ENCODE data around the gene NLRP1. TPM values are rescaled to one million over a fixed set of nuclear protein-coding genes. Genes with fewer than 3 reads are reported as not detected.
A peak's percentile ranks its signal among the peaks of the same experiment; 100 is the strongest.

Gene NLRP1
- total RNA-seq, 1 donor from 2014 or later, result 48.1 TPM

- Mint-ChIP-seq H3K27ac (ENCODE audit: unreplicated experiment) (no peak overlapping the region), H3K9me3 (ENCODE audit: unreplicated experiment) (peaks cover 3% of the 10 kb centered on the region), H3K27me3 (ENCODE audit: low read depth, unreplicated experiment) (peaks cover 25% of the 10 kb centered on the region), H3K36me3 (ENCODE audit: low read depth, unreplicated experiment) (no peaks in the 10 kb centered on the region), H3K4me1 (ENCODE audit: low read depth, unreplicated experiment) (no peaks in the 10 kb centered on the region), H3K4me3 (ENCODE audit: unreplicated experiment) (no peak overlapping the region)
- DNase-seq (ENCODE audit: low read depth) (no peak), FAIRE-seq (no peak)
- H2AFZ ChIP-seq (ENCODE audit: low read depth, low read length), result no peak overlapping the region
- no peaks in the 10 kb centered on the region for H3K9me3 ChIP-seq (ENCODE audit: insufficient read depth, low read depth, low read length)
- no peaks in the 10 kb centered on the region for H3K79me2 ChIP-seq (ENCODE audit: insufficient read depth, low read length)
- H3K4me3 ChIP-seq (ENCODE audit: insufficient read depth, low read depth, low read length), result no peak overlapping the region
- no peak overlapping the region for H3K27ac ChIP-seq (ENCODE audit: low read depth, low read length)
- peaks cover 2% of the 10 kb centered on the region for H3K27me3 ChIP-seq (ENCODE audit: insufficient read depth, low read length)
- H4K20me1 ChIP-seq (ENCODE audit: insufficient read depth, low read length), result no peaks in the 10 kb centered on the region
- no peak overlapping the region for H3K9ac ChIP-seq (ENCODE audit: low read length)
- H3K4me2 ChIP-seq (ENCODE audit: low read length), result no peak overlapping the region
- H3K36me3 ChIP-seq (ENCODE audit: insufficient read depth, low read length), result no peaks in the 10 kb centered on the region
- no peaks in the 10 kb centered on the region for H3K4me1 ChIP-seq (ENCODE audit: insufficient read depth, low read length)
- TF ChIP-seq EZH2 (IDR thresholded peaks at IDR 0.05; ENCODE audit: insufficient read depth, low read length) (no peak), CTCF (IDR thresholded peaks at IDR 0.05; ENCODE audit: insufficient read depth, low read depth, low read length) (no peak)
Observed at GRCh38 chr17:5610956-5611355, 26.6 kb upstream of the NLRP1 start.

GRCh38 chr17:5608399-5609112 is 24.2 kb upstream of the NLRP1 start:
- Histone ChIP-seq H3K79me2 (ENCODE audit: insufficient read depth, low read length) (no peaks in the 10 kb centered on the region), H3K9me3 (ENCODE audit: insufficient read depth, low read depth, low read length) (no peaks in the 10 kb centered on the region), H3K4me2 (ENCODE audit: low read length) (no peak overlapping the region), H3K4me1 (ENCODE audit: insufficient read depth, low read length) (no peaks in the 10 kb centered on the region), H3K4me3 (ENCODE audit: insufficient read depth, low read depth, low read length) (no peak overlapping the region), H3K27me3 (ENCODE audit: insufficient read depth, low read length) (peaks cover 8% of the 10 kb centered on the region), H3K27ac (ENCODE audit: low read depth, low read length) (no peak overlapping the region), H2AFZ (ENCODE audit: low read depth, low read length) (no peak overlapping the region), H3K36me3 (ENCODE audit: insufficient read depth, low read length) (no peaks in the 10 kb centered on the region), H4K20me1 (ENCODE audit: insufficient read depth, low read length) (no peaks in the 10 kb centered on the region), H3K9ac (ENCODE audit: low read length) (no peak overlapping the region)
- Mint-ChIP-seq H3K4me3 (ENCODE audit: unreplicated experiment) (no peak overlapping the region), H3K36me3 (ENCODE audit: low read depth, unreplicated experiment) (no peaks in the 10 kb centered on the region), H3K27ac (ENCODE audit: unreplicated experiment) (no peak overlapping the region), H3K9me3 (ENCODE audit: unreplicated experiment) (peaks cover 3% of the 10 kb centered on the region), H3K4me1 (ENCODE audit: low read depth, unreplicated experiment) (no peaks in the 10 kb centered on the region), H3K27me3 (ENCODE audit: low read depth, unreplicated experiment) (peaks cover 30% of the 10 kb centered on the region)
- TF ChIP-seq EZH2 (IDR thresholded peaks at IDR 0.05; ENCODE audit: insufficient read depth, low read length) (no peak), CTCF (IDR thresholded peaks at IDR 0.05; ENCODE audit: insufficient read depth, low read depth, low read length) (no peak)
- peak; percentile 43 for DNase-seq (ENCODE audit: low read depth)
- FAIRE-seq, result no peak

- Histone ChIP-seq H3K27me3 (ENCODE audit: insufficient read depth, low read length) (peaks cover 8% of the 10 kb centered on the region), H3K36me3 (ENCODE audit: insufficient read depth, low read length) (no peaks in the 10 kb centered on the region), H3K79me2 (ENCODE audit: insufficient read depth, low read length) (no peaks in the 10 kb centered on the region), H4K20me1 (ENCODE audit: insufficient read depth, low read length) (no peaks in the 10 kb centered on the region), H3K9ac (ENCODE audit: low read length) (no peak overlapping the region), H3K4me1 (ENCODE audit: insufficient read depth, low read length) (no peaks in the 10 kb centered on the region), H3K4me3 (ENCODE audit: insufficient read depth, low read depth, low read length) (no peak overlapping the region), H2AFZ (ENCODE audit: low read depth, low read length) (no peak overlapping the region), H3K9me3 (ENCODE audit: insufficient read depth, low read depth, low read length) (no peaks in the 10 kb centered on the region), H3K27ac (ENCODE audit: low read depth, low read length) (no peak overlapping the region), H3K4me2 (ENCODE audit: low read length) (no peak overlapping the region)
- Mint-ChIP-seq H3K27me3 (ENCODE audit: low read depth, unreplicated experiment) (peaks cover 31% of the 10 kb centered on the region), H3K36me3 (ENCODE audit: low read depth, unreplicated experiment) (no peaks in the 10 kb centered on the region), H3K4me1 (ENCODE audit: low read depth, unreplicated experiment) (no peaks in the 10 kb centered on the region), H3K27ac (ENCODE audit: unreplicated experiment) (no peak overlapping the region), H3K9me3 (ENCODE audit: unreplicated experiment) (peaks cover 3% of the 10 kb centered on the region), H3K4me3 (ENCODE audit: unreplicated experiment) (no peak overlapping the region)
- DNase-seq (ENCODE audit: low read depth) (no peak), FAIRE-seq (no peak)
- no peak for TF ChIP-seq EZH2 (IDR thresholded peaks at IDR 0.05; ENCODE audit: insufficient read depth, low read length)
- TF ChIP-seq CTCF (IDR thresholded peaks at IDR 0.05; ENCODE audit: insufficient read depth, low read depth, low read length), result no peak
Observed at GRCh38 chr17:5607946-5608345, 23.6 kb upstream of the NLRP1 start.

All from astrocyte (in vitro differentiated cells and primary cell).